ENCODE data around the gene EHD1. TPM values are rescaled to one million over a fixed set of nuclear protein-coding genes. Genes with fewer than 3 reads are reported as not detected.

The EHD1 gene
- total RNA-seq, 2 donors from 2014 or later: 39.7 to 43.8 TPM

DNA sequence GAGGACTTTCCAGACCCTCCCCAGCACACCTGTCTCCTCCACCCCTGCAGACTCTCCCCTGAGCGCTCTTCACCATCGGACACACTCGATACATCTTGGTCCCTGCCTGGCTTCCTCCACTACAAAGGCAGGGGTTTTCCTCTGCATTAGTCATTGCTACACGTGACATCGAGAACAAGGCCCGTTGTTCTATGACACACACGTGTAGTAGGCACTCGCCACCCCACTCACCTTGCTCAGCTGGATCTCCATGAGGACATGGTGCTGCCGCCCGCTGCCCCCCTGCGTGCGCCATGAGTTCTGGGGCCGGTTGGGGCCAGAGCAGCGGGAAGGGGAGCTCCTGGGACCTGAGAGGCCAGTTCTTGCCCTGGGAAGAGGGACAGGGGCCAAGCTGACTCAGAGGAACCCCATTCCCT, 21.9 kb upstream of the EHD1 start:
- peaks cover 3% of the 10 kb centered on the region for H3K36me3 ChIP-seq (ENCODE audit: control insufficient read depth, insufficient read depth, low read length)
- H3K27me3 ChIP-seq (ENCODE audit: control insufficient read depth, insufficient read depth, low read length, poor library complexity, severe bottlenecking): no peaks in the 10 kb centered on the region
- WGBS, 2 experiments (ENCODE audit: insufficient coverage in 1 of 2, insufficient read length in 1 of 2): 90 to 94% methylated on average over 14 of the region's 14 CpGs
- TF ChIP-seq CTCF (conservative IDR thresholded peaks at IDR 0.05): no peak
- no peaks in the 10 kb centered on the region for H3K4me1 ChIP-seq (ENCODE audit: control insufficient read depth, insufficient read depth, low read length)
- no peak overlapping the region for H3K4me3 ChIP-seq (ENCODE audit: low read length)
- no peaks in the 10 kb centered on the region for H3K9me3 ChIP-seq (ENCODE audit: control insufficient read depth, low read length)
- Mint-ChIP-seq H3K4me3 (no peak overlapping the region), H3K4me1 (no peaks in the 10 kb centered on the region), H3K27ac (no peak overlapping the region), H3K36me3 (ENCODE audit: low read depth) (peaks cover 29% of the 10 kb centered on the region), H3K27me3 (ENCODE audit: insufficient read depth) (no peaks in the 10 kb centered on the region), H3K9me3 (no peaks in the 10 kb centered on the region)
- DNase-seq: no peak
- H3K27ac ChIP-seq (ENCODE audit: low read depth, low read length): no peak overlapping the region
- no peak overlapping the region for H3K9ac ChIP-seq (ENCODE audit: extremely low read depth, low read length, poor library complexity, severe bottlenecking)

GRCh38 chr11:64898541-64898940, 20.1 kb upstream of the EHD1 start:
- H3K36me3 Mint-ChIP-seq (ENCODE audit: low read depth): peaks cover 23% of the 10 kb centered on the region
- WGBS, 2 experiments (ENCODE audit: insufficient coverage in 1 of 2, insufficient read length in 1 of 2): 94 to 96% methylated on average over 13 to 19 of the region's 19 CpGs
- peaks cover 6% of the 10 kb centered on the region for H3K4me1 ChIP-seq (ENCODE audit: control insufficient read depth, insufficient read depth, low read length)
- H3K27ac ChIP-seq (ENCODE audit: low read depth, low read length): no peak overlapping the region
- H3K27ac Mint-ChIP-seq: no peak overlapping the region
- no peaks in the 10 kb centered on the region for H3K9me3 ChIP-seq (ENCODE audit: control insufficient read depth, low read length)
- no peaks in the 10 kb centered on the region for H3K4me1 Mint-ChIP-seq
- H3K9me3 Mint-ChIP-seq: no peaks in the 10 kb centered on the region
- no peaks in the 10 kb centered on the region for H3K27me3 Mint-ChIP-seq (ENCODE audit: insufficient read depth)
- no peak overlapping the region for H3K4me3 Mint-ChIP-seq
- TF ChIP-seq CTCF (conservative IDR thresholded peaks at IDR 0.05): no peak
- no peak overlapping the region for H3K4me3 ChIP-seq (ENCODE audit: low read length)
- no peak for DNase-seq
- no peaks in the 10 kb centered on the region for H3K27me3 ChIP-seq (ENCODE audit: control insufficient read depth, insufficient read depth, low read length, poor library complexity, severe bottlenecking)
- H3K9ac ChIP-seq (ENCODE audit: extremely low read depth, low read length, poor library complexity, severe bottlenecking): no peak overlapping the region
- H3K36me3 ChIP-seq (ENCODE audit: control insufficient read depth, insufficient read depth, low read length): no peaks in the 10 kb centered on the region

- no peaks in the 10 kb centered on the region for H3K27me3 ChIP-seq (ENCODE audit: control insufficient read depth, insufficient read depth, low read length, poor library complexity, severe bottlenecking)
- H3K27ac ChIP-seq (ENCODE audit: low read depth, low read length): no peak overlapping the region
- H3K9me3 Mint-ChIP-seq: no peaks in the 10 kb centered on the region
- no peaks in the 10 kb centered on the region for H3K36me3 ChIP-seq (ENCODE audit: control insufficient read depth, insufficient read depth, low read length)
- 94 to 98% methylated on average over 7 to 9 of the region's 9 CpGs for WGBS, 2 experiments (ENCODE audit: insufficient coverage in 1 of 2, insufficient read length in 1 of 2)
- H3K27ac Mint-ChIP-seq: no peak overlapping the region
- H3K4me1 Mint-ChIP-seq: no peaks in the 10 kb centered on the region
- no peaks in the 10 kb centered on the region for H3K9me3 ChIP-seq (ENCODE audit: control insufficient read depth, low read length)
- no peak for DNase-seq
- peaks cover 23% of the 10 kb centered on the region for H3K36me3 Mint-ChIP-seq (ENCODE audit: low read depth)
- no peak overlapping the region for H3K4me3 Mint-ChIP-seq
- no peak for TF ChIP-seq CTCF (conservative IDR thresholded peaks at IDR 0.05)
- H3K27me3 Mint-ChIP-seq (ENCODE audit: insufficient read depth): no peaks in the 10 kb centered on the region
- H3K9ac ChIP-seq (ENCODE audit: extremely low read depth, low read length, poor library complexity, severe bottlenecking): no peak overlapping the region
- peaks cover 11% of the 10 kb centered on the region for H3K4me1 ChIP-seq (ENCODE audit: control insufficient read depth, insufficient read depth, low read length)
- no peak overlapping the region for H3K4me3 ChIP-seq (ENCODE audit: low read length)
Observed at GRCh38 chr11:64898076-64898445, 19.6 kb upstream of the EHD1 start.
